ENCODE results near the gene MKKS. TPM values are rescaled to one million over a fixed set of nuclear protein-coding genes. Genes with fewer than 3 reads are reported as not detected.
A peak's percentile ranks its signal among the peaks of the same experiment; 100 is the strongest.

The MKKS gene
- total and polyA plus RNA-seq, 2 of the 13 experiments (the other 11 are each of a cell fraction or from before 2014, with no cell fraction given), result 26.7 to 34.5 TPM

- TF ChIP-seq PAXIP1 (CRISPR knock-in tag; conservative IDR thresholded peaks at IDR 0.05) (no peak; the same call in 1 of the 2 replicates), KDM1A (CRISPR knock-in tag; IDR thresholded peaks at IDR 0.05) (no peak), TBP (CRISPR knock-in tag; IDR thresholded peaks at IDR 0.05) (no peak), ZNF280B (CRISPR knock-in tag; IDR thresholded peaks at IDR 0.05; ENCODE audit: borderline replicate concordance) (no peak), ZNF747 (CRISPR knock-in tag; IDR thresholded peaks at IDR 0.05; ENCODE audit: borderline replicate concordance) (peak; percentile 56; the same call in 1 of the 2 replicates), IKZF5 (CRISPR knock-in tag; IDR thresholded peaks at IDR 0.05) (peak; percentile 84), RAD51 (IDR thresholded peaks at IDR 0.05; ENCODE audit: borderline replicate concordance) (no peak), ZBTB2 (CRISPR knock-in tag; IDR thresholded peaks at IDR 0.05; ENCODE audit: low read depth) (no peak), RARA (CRISPR knock-in tag; IDR thresholded peaks at IDR 0.05) (peak; percentile 32), ZBTB7B (CRISPR knock-in tag; IDR thresholded peaks at IDR 0.05) (peak; percentile 86), CEBPZ (IDR thresholded peaks at IDR 0.05; ENCODE audit: low read length) (no peak), ZNF10 (CRISPR knock-in tag; IDR thresholded peaks at IDR 0.05; ENCODE audit: borderline replicate concordance, low read depth) (no peak), CENPX (CRISPR knock-in tag; IDR thresholded peaks at IDR 0.05) (no peak), GABPA (IDR thresholded peaks at IDR 0.05; ENCODE audit: low read depth, low read length) (peak; percentile 76), GABPA (CRISPR knock-in tag; IDR thresholded peaks at IDR 0.05; ENCODE audit: low read depth) (peak; percentile 94), ZNF230 (CRISPR knock-in tag; IDR thresholded peaks at IDR 0.05) (no peak), ZNF570 (CRISPR knock-in tag; IDR thresholded peaks at IDR 0.05; ENCODE audit: borderline replicate concordance) (no peak), ZNF234 (CRISPR knock-in tag; conservative IDR thresholded peaks at IDR 0.05) (no peak)
These were observed 1.1 kb upstream of the MKKS start, which contains the start of gene SLX4IP (continued) for GRCh38 chr20:10434832-10435812.

Data from HepG2 (cell line).